GF-D8 (cell line): Measurements from ENCODE around the gene SIK3.
"Not testable (repeated sequence)": the region's sequence is repeated elsewhere in the genome, so short reads cannot be mapped to it uniquely, and the experiment has no call there.

Experiments
- DNase-seq: peaks from one replicate; lab custom pipeline; 2025; lab: John Stamatoyannopoulos, UW

Gene SIK3

DNA sequence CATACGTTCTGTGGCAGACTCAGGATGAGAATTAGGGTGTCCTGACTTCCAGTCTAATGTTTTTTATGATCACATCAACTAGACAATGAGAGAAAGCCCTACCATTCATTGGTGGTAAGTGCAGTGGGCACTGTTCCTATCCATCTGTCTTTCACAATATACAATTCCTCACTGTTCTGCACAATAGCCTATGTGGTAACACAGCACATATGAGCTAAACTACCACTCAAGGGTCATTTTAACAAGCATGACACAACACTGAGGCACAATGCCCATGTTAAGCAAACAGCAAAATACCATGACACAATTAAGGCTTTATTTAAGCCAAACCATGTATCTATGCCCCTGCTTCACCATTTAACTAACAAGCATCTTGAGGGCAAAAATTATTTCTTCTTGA is 52.3 kb downstream of the SIK3 start:
- peak; percentile 78 for DNase-seq

DNA sequence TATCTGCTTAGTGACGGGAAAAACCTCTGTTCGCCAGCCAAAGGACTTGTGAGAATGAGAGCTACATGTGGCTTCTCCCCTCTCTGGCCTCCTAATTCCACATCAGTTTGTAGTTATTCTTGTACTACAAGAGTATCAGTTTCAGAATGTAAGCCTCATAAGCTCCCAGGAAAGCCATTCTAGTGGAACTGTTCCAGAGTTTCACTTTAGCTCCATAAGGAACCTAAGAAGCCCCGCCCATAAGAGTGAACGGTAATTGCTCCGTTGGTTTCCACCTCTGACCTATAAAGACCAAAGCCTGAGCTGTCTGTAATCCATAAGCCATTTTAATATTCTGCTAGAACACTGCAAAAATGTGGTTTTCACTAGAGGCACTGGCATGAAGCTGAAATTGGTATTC is 53.0 kb downstream of the SIK3 start:
- no peak for DNase-seq

DNA sequence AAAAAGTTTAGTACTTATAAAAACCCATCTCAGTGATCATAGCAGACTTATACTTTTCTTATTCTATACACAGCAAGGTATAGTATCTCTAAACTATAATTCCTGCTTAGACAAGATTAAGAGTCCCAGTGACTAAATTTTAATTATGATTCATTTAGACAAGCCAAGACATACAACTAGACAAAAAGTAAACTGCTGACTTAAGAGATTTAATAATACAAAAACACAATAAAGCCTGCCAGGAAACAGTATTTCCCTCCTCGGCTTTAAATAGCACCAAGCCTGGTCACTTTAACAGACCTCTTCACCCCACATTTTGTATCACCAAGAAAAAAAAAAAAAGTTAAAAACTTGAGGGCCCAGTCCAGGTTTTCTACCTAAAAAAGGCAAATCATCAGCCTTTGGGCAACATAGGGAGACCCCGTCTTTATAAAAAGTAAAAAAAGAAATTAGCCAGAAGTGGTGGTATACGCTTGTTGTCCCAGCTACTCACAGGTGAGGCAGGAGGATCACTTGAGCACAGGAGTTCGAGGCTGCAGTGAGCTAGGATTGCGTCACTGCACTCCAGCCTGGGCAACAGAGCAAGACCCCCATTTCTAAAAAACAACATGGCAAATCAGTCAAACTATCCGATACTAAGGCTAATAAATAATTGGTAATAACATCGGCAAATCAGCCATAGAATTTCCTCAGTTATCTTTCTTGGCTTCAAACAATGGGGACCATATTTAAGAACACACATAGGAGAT is 53.8 kb downstream of the SIK3 start:
- no peak for DNase-seq

DNA sequence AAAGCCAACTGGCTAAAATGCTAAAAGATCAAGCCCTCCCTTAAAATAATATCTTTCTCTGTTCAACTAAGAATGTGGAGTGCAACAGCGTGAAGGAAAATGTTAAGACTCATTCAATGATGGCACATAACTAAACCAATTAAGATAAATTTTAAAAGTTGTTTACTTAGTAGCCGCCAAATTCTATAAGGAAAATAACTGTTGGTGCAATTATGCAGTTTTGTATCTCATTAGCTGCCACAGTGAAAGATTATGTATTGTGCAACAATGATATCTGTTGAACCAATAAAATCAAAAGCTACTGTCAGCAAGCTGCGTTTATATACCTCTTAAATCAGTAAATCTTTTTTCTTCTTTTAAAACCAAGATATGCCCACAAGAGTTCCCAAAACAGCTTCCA is 55.5 kb downstream of the SIK3 start:
- no peak for DNase-seq

DNA sequence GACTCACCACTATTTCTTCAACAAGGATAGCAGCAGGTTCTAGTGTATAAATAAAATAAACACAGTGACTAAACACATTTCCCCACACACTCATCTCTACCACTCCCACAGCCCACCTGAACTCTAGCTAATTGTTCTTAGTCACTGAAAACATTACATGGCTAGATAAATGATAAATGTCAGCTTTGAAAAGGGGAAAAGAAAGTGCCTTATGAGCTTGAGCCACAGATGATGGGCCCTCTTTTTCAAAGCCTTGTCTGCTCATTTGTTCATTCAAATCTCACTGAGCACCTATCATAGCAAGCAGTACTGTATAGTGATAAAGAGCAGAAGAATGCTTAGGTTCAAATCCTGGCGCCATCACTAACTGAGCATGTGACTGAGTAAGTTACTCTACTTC is 58.3 kb downstream of the SIK3 start:
- no peak for DNase-seq

- DNase-seq, result no peak
These were observed 59.0 kb downstream of the SIK3 start for GRCh38 chr11:117039270-117039669.

DNA sequence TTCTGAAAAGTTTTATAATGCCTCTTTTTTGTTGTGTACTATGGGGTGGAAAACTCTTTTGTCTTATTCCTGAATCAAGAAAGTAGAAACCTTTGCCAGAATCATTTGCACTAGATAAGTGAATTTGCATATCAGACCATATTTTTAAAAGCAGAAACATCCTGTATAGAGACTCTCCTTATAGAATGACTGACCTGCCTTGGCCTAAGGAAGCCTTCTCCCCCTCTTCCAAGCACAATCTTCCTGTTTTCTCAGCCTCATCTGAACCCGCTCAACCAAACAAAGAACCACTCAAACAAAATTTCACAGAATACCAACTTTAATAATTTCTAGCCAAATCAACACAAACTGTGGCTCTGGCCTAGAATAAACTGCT is 60.3 kb downstream of the SIK3 start:
- DNase-seq, result no peak

GRCh38 chr11:117037279-117037974 is 60.8 kb downstream of the SIK3 start:
- DNase-seq, result no peak

DNA sequence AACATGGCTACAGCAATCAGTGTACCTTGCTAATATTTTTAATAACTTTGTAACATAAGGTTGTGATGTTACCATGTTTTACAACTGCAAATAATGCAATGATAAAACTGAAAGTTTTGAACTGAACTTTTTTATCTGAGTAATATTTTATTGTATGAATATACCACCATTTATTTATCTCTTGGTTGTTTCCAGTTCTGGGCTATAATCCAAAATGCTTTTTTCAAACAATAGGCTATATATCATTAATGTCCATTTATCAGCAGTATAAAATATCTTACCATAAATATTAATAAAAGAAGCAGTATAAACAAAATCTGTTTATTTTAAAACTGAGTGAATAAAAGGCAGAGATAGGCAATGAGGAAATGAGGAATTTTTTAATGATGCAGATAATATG is 63.3 kb downstream of the SIK3 start:
- DNase-seq, result no peak

DNA sequence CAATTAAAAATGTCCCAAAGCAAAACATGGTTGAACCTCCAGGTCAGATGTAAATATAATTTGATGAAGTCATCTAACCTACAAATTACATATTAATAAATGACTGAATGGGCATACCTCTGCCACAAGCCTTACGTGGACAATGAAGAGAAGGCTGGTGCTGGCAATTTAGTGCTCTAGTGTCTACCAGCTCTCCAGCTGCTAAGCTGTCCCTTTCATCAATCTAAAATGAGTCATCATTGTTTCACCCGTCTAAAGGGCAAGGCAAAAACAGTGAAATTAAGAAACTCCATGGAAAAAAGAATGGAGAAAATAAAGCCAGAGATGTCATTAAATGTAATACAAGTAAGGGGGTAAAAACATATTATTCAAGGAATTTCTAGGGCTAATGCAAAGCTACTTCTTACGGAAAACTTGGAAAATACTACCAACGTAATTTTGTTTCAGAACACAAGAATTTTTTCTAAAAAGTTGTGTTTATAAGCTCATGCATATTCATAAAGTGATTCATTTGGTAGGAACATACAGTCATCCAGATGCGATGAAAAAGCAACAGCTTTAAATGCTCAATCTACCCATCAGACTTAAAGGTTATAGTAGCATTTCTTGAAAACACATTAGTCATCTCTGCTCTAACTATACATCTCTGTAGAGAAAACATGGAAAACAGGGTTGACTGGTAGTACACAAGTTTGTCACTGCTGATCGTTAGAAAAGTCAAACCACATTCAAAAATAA is 71.5 kb downstream of the SIK3 start:
- no peak for DNase-seq

DNA sequence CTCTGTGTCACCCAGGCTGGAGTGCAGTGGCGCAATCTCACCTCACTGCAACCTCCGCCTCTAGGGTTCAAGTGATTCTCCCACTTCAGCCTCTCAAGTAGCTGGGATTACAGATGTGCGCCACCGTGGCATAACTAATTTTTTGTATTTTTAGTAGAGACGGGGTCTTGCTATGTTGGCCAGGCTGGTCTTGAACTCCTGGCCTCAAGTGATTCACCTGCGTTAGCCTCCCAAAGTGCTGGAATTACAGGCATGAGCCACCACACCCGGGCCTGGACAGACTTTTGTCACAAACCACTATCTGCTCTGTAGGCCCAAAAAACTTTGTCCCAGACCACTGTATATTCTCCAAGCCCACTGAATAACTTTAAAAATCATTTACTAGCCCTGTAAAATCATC is 74.5 kb downstream of the SIK3 start:
- not testable (repeated sequence) for DNase-seq

GRCh38 chr11:117023178-117023577 is 75.0 kb downstream of the SIK3 start:
- no peak for DNase-seq

GRCh38 chr11:117022526-117022925 is 75.7 kb downstream of the SIK3 start:
- no peak for DNase-seq

DNA sequence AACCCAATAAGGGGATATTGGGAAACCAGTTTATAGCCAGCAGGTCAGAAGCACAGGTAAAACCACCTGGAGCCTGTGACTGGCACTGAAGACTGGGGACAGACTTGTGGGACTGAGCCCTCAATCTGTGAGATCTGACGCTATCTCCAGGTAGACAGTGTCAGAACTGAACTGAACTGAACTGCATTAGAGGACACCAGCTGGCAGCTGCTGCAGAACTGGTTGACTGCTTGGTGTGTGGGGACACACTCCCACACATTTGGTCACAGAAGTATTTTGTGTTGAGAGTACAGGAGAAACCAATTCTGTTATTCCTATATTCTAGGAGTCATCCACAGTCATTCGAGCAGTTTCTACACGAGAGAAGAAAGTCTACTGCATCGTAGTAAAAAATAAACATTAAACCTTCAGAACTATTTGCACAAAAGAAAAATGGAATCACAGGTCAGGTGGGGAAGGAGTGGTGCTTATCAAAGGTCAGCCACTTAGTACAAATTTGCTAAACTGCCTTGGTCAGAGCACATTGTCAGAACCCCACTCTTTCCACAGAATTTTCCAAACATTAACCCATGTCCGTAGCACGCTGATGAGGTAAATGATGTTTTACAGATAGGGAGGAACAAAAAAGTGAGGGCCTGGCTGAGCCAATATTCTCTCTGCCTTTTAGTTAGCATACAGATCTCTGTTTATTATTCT is 77.2 kb downstream of the SIK3 start:
- peak; percentile 44 for DNase-seq

DNA sequence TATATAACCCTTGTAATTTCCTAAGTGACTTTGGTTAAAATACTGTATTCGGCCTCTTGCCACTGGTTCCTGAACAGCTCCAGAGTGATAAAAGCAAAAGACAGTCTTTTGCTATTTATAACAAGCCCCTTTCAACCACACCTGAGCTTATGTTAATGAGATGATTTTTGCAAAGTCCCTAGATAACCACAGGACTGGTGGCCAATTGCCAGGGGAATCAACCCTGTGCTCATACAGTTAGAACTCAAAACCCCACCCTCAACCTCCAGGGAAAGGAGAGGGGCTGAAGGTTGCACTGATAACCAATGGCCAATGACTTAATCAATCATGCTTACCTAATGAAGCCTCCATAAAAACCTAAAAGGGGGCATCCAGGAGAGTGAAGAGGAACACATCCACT is 77.9 kb downstream of the SIK3 start:
- no peak for DNase-seq

DNA sequence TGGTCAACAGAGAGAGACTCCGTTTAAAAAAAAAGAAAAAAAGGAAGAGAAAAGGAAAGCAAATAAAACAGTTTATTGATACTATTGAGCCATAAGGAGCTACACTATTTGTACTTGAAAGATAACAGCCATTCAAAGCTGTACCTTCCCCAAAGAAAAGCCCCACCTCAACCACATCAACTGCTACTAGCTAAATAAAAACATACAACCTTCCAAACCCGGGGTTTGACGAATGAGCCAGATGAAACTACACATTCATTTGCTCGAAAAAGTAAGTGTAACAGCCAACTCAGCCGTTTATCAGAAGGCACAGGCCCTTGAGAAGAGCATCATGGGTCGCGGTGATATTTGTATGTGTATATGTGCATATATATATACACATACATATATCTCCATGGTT is 78.4 kb downstream of the SIK3 start:
- no peak for DNase-seq

DNA sequence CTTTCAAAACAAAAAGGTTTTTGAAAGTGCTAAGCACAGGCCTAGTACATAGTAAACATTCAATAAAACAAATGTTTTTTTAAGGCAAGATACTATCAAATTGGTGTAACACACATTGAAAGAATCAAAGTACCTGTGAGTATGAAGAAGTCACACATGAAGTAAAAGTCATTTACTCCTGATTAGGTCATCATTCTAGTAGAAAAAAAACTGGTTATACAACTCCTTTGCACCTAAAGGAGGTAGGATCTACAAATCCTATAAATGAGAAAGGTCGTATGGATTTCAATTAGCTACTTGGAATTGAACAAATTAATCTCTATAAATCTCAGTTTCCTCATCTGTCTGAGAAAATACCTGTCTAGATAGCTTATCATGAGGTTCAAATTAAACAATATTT is 80.8 kb downstream of the SIK3 start:
- no peak for DNase-seq

- DNase-seq, result no peak
These were observed 81.5 kb downstream of the SIK3 start for GRCh38 chr11:117016747-117017146.

GRCh38 chr11:117016246-117016645 is 82.0 kb downstream of the SIK3 start:
- no peak for DNase-seq

DNA sequence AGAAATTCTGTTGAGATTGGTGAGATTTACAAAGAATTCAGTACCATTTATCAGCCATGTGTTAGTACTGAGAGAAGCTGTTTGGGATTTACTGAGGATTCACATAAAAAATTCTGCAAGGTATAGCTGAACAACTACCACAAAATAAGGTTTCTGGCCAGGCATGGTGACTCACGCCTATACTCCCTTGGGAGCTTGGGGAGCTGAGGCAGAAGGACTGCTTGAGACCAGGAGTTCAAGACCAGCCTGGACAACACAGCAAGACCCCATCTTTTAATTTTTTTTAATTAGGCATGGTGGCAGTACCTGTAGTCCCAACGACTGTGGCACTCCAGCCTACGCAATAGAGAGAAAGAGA is 86.7 kb downstream of the SIK3 start:
- no peak for DNase-seq

DNA sequence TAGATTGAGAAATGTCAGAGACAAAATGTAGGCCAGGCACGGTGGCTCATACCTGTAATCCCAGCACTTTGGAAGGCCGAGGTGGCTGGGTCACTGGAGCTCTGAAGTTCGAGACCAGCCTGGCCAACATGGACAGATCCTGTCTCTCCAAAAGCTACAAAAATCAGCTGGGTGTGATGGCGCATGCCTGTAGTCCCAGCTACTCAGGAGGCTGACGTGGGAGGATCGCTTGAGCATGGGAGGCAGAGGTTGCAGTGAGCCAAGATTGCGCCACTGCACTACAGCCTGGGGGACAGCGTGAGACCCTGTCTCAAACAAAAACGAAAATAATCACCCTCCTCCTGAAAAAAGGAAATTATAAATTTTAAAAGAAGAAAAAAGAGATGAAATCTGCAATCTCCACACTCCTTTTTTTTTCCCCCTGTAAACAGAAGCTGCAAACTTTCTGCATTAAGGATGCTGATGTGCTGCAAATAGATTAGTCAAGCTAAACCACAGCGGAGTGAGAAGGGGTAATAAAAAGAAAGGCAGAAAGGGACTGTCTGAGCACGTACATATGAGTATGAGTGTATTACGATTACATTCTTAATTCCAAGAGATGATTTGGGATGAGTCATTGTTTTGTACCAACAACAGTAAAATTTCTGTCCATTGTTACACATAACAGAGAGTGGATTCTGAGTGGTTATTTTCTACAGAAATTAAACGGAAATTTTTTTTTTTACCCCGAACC is 87.3 kb downstream of the SIK3 start:
- DNase-seq, result no peak
